Measurements from ENCODE around the gene TRIM28.

TRIM28 gene

GRCh38 chr19:58566989-58567388 lies 23.1 kb downstream of the TRIM28 start:
- TF ChIP-seq, protein P1, sequence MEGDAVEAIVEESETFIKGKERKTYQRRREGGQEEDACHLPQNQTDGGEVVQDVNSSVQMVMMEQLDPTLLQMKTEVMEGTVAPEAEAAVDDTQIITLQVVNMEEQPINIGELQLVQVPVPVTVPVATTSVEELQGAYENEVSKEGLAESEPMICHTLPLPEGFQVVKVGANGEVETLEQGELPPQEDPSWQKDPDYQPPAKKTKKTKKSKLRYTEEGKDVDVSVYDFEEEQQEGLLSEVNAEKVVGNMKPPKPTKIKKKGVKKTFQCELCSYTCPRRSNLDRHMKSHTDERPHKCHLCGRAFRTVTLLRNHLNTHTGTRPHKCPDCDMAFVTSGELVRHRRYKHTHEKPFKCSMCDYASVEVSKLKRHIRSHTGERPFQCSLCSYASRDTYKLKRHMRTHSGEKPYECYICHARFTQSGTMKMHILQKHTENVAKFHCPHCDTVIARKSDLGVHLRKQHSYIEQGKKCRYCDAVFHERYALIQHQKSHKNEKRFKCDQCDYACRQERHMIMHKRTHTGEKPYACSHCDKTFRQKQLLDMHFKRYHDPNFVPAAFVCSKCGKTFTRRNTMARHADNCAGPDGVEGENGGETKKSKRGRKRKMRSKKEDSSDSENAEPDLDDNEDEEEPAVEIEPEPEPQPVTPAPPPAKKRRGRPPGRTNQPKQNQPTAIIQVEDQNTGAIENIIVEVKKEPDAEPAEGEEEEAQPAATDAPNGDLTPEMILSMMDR (IDR thresholded peaks at IDR 0.05; ENCODE audit: insufficient read depth, low read depth, low read length, missing control alignments): no peak
- H3K4me3 ChIP-seq (ENCODE audit: low read length): no peak overlapping the region
- no peak for DNase-seq (ENCODE audit: low read depth)

GRCh38 chr19:58568453-58569130 lies 24.7 kb downstream of the TRIM28 start:
- TF ChIP-seq, protein P1 (IDR thresholded peaks at IDR 0.05; ENCODE audit: insufficient read depth, low read depth, low read length, missing control alignments): no peak
- no peak for DNase-seq (ENCODE audit: low read depth)
- no peak overlapping the region for H3K4me3 ChIP-seq (ENCODE audit: low read length)

GRCh38 chr19:58569191-58569942 lies 25.5 kb downstream of the TRIM28 start:
- TF ChIP-seq, protein P1 (IDR thresholded peaks at IDR 0.05; ENCODE audit: insufficient read depth, low read depth, low read length, missing control alignments): no peak

GRCh38 chr19:58569943-58570670 lies 26.2 kb downstream of the TRIM28 start:
- no peak for DNase-seq (ENCODE audit: low read depth)
- H3K4me3 ChIP-seq (ENCODE audit: low read length): no peak overlapping the region
- TF ChIP-seq, protein P1 (IDR thresholded peaks at IDR 0.05; ENCODE audit: insufficient read depth, low read depth, low read length, missing control alignments): no peak

More at GRCh38 chr19:58569191-58569942, 25.5 kb downstream of the TRIM28 start:
- H3K4me3 ChIP-seq (ENCODE audit: low read length): no peak overlapping the region
- DNase-seq (ENCODE audit: low read depth): no peak

DNA sequence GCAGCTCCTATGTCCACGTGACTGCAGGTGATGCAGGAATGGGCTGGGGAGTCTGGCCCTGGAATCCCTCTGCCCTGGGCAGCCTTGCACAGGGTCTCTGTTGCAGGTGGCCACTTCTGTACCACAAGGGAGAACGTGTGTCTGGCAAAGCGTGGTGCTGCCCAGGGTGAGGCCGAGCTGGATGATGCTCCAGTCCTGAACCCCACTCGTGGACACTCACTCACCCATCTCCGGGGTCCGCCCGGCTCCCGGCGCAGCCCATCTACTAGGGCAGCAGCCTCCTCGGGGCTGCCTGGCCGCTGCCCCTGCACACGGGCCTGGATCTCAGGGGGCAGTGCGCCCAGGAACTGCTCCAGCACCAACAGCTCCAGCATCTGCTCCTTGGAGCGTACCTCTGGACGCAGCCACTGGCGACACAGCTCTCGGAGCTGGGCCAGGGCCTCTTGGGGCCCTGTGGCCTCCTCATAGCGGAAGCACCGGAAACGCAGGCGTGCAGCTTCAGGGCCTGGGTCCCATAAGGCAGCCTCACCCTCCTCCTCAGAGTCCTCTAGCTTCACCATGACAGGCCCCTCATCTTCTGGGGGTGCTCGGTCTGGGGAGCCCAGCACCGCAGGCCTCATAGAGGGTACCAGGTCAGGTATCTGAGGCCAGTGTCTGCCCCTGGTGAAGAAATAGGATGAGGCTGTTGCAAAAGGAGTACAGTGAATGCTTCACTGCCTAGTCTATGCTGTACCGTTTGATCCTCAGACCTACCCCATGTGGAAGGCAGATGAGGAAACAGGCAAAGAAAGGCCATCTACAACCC lies 27.1 kb downstream of the TRIM28 start:
- TF ChIP-seq, protein P1 (IDR thresholded peaks at IDR 0.05; ENCODE audit: insufficient read depth, low read depth, low read length, missing control alignments): no peak

GRCh38 chr19:58571575-58571947 lies 27.7 kb downstream of the TRIM28 start:
- TF ChIP-seq, protein P1 (IDR thresholded peaks at IDR 0.05; ENCODE audit: insufficient read depth, low read depth, low read length, missing control alignments): no peak
- DNase-seq (ENCODE audit: low read depth): no peak
- H3K4me3 ChIP-seq (ENCODE audit: low read length): no peak overlapping the region

More for the DNA sequence above, 27.1 kb downstream of the TRIM28 start:
- no peak for DNase-seq (ENCODE audit: low read depth)
- no peak overlapping the region for H3K4me3 ChIP-seq (ENCODE audit: low read length)
